ENCODE data around the gene ANK2. TPM values are rescaled to one million over a fixed set of nuclear protein-coding genes. Genes with fewer than 3 reads are reported as not detected.

Gene ANK2
- total RNA-seq, 1 donor from 2014 or later: 77.8 TPM

- Histone ChIP-seq H3K4me1 (ENCODE audit: insufficient read depth, low read length) (peaks cover 5% of the 10 kb centered on the region), H3K27me3 (ENCODE audit: insufficient read depth, low read length) (no peaks in the 10 kb centered on the region), H3K79me2 (ENCODE audit: insufficient read depth, low read length) (no peaks in the 10 kb centered on the region), H3K4me3 (ENCODE audit: insufficient read depth, low read depth, low read length) (no peak overlapping the region), H3K9ac (ENCODE audit: low read length) (no peak overlapping the region), H2AFZ (ENCODE audit: low read depth, low read length) (no peak overlapping the region), H3K36me3 (ENCODE audit: insufficient read depth, low read length) (no peaks in the 10 kb centered on the region), H3K27ac (ENCODE audit: low read depth, low read length) (no peak overlapping the region), H3K4me2 (ENCODE audit: low read length) (no peak overlapping the region), H3K9me3 (ENCODE audit: insufficient read depth, low read depth, low read length) (no peaks in the 10 kb centered on the region), H4K20me1 (ENCODE audit: insufficient read depth, low read length) (no peaks in the 10 kb centered on the region)
- Mint-ChIP-seq H3K9me3 (ENCODE audit: unreplicated experiment) (peaks cover 10% of the 10 kb centered on the region), H3K27ac (ENCODE audit: unreplicated experiment) (no peak overlapping the region), H3K4me3 (ENCODE audit: unreplicated experiment) (no peak overlapping the region), H3K36me3 (ENCODE audit: low read depth, unreplicated experiment) (peaks cover 13% of the 10 kb centered on the region), H3K4me1 (ENCODE audit: low read depth, unreplicated experiment) (peaks cover 6% of the 10 kb centered on the region), H3K27me3 (ENCODE audit: low read depth, unreplicated experiment) (no peaks in the 10 kb centered on the region)
- DNase-seq (ENCODE audit: low read depth): no peak
- FAIRE-seq: no peak
- TF ChIP-seq EZH2 (IDR thresholded peaks at IDR 0.05; ENCODE audit: insufficient read depth, low read length): no peak
- TF ChIP-seq, protein P1, sequence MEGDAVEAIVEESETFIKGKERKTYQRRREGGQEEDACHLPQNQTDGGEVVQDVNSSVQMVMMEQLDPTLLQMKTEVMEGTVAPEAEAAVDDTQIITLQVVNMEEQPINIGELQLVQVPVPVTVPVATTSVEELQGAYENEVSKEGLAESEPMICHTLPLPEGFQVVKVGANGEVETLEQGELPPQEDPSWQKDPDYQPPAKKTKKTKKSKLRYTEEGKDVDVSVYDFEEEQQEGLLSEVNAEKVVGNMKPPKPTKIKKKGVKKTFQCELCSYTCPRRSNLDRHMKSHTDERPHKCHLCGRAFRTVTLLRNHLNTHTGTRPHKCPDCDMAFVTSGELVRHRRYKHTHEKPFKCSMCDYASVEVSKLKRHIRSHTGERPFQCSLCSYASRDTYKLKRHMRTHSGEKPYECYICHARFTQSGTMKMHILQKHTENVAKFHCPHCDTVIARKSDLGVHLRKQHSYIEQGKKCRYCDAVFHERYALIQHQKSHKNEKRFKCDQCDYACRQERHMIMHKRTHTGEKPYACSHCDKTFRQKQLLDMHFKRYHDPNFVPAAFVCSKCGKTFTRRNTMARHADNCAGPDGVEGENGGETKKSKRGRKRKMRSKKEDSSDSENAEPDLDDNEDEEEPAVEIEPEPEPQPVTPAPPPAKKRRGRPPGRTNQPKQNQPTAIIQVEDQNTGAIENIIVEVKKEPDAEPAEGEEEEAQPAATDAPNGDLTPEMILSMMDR (IDR thresholded peaks at IDR 0.05; ENCODE audit: insufficient read depth, low read depth, low read length): no peak
These were observed 339.7 kb downstream of the ANK2 start for GRCh38 chr4:113389160-113389559.

- Mint-ChIP-seq H3K4me3 (ENCODE audit: unreplicated experiment) (no peak overlapping the region), H3K27ac (ENCODE audit: unreplicated experiment) (no peak overlapping the region), H3K4me1 (ENCODE audit: low read depth, unreplicated experiment) (no peaks in the 10 kb centered on the region), H3K36me3 (ENCODE audit: low read depth, unreplicated experiment) (peaks cover 5% of the 10 kb centered on the region), H3K27me3 (ENCODE audit: low read depth, unreplicated experiment) (no peaks in the 10 kb centered on the region), H3K9me3 (ENCODE audit: unreplicated experiment) (peaks cover 10% of the 10 kb centered on the region)
- no peak overlapping the region for H3K27ac ChIP-seq (ENCODE audit: low read depth, low read length)
- H3K79me2 ChIP-seq (ENCODE audit: insufficient read depth, low read length): no peaks in the 10 kb centered on the region
- H3K9ac ChIP-seq (ENCODE audit: low read length): no peak overlapping the region
- no peak overlapping the region for H2AFZ ChIP-seq (ENCODE audit: low read depth, low read length)
- H4K20me1 ChIP-seq (ENCODE audit: insufficient read depth, low read length): no peaks in the 10 kb centered on the region
- no peaks in the 10 kb centered on the region for H3K9me3 ChIP-seq (ENCODE audit: insufficient read depth, low read depth, low read length)
- no peaks in the 10 kb centered on the region for H3K4me1 ChIP-seq (ENCODE audit: insufficient read depth, low read length)
- H3K4me2 ChIP-seq (ENCODE audit: low read length): no peak overlapping the region
- H3K27me3 ChIP-seq (ENCODE audit: insufficient read depth, low read length): no peaks in the 10 kb centered on the region
- H3K4me3 ChIP-seq (ENCODE audit: insufficient read depth, low read depth, low read length): no peak overlapping the region
- DNase-seq (ENCODE audit: low read depth): no peak
- H3K36me3 ChIP-seq (ENCODE audit: insufficient read depth, low read length): no peaks in the 10 kb centered on the region
- FAIRE-seq: no peak
- TF ChIP-seq EZH2 (IDR thresholded peaks at IDR 0.05; ENCODE audit: insufficient read depth, low read length): no peak
- TF ChIP-seq, protein P1 (IDR thresholded peaks at IDR 0.05; ENCODE audit: insufficient read depth, low read depth, low read length): no peak
These were observed 341.4 kb downstream of the ANK2 start for GRCh38 chr4:113390850-113391249.

GRCh38 chr4:113394108-113394729 is 344.8 kb downstream of the ANK2 start:
- Histone ChIP-seq H3K27ac (ENCODE audit: low read depth, low read length) (no peak overlapping the region), H4K20me1 (ENCODE audit: insufficient read depth, low read length) (no peaks in the 10 kb centered on the region), H3K27me3 (ENCODE audit: insufficient read depth, low read length) (no peaks in the 10 kb centered on the region), H3K4me2 (ENCODE audit: low read length) (no peak overlapping the region), H3K9me3 (ENCODE audit: insufficient read depth, low read depth, low read length) (no peaks in the 10 kb centered on the region), H3K79me2 (ENCODE audit: insufficient read depth, low read length) (no peaks in the 10 kb centered on the region), H2AFZ (ENCODE audit: low read depth, low read length) (no peak overlapping the region), H3K4me1 (ENCODE audit: insufficient read depth, low read length) (no peaks in the 10 kb centered on the region), H3K4me3 (ENCODE audit: insufficient read depth, low read depth, low read length) (no peak overlapping the region), H3K9ac (ENCODE audit: low read length) (no peak overlapping the region), H3K36me3 (ENCODE audit: insufficient read depth, low read length) (no peaks in the 10 kb centered on the region)
- H3K27me3 Mint-ChIP-seq (ENCODE audit: low read depth, unreplicated experiment): no peaks in the 10 kb centered on the region
- TF ChIP-seq EZH2 (IDR thresholded peaks at IDR 0.05; ENCODE audit: insufficient read depth, low read length): no peak
- TF ChIP-seq, protein P1 (IDR thresholded peaks at IDR 0.05; ENCODE audit: insufficient read depth, low read depth, low read length): no peak
- DNase-seq (ENCODE audit: low read depth) (no peak), FAIRE-seq (no peak)
- no peak overlapping the region for H3K27ac Mint-ChIP-seq (ENCODE audit: unreplicated experiment)
- no peak overlapping the region for H3K4me3 Mint-ChIP-seq (ENCODE audit: unreplicated experiment)
- no peaks in the 10 kb centered on the region for H3K4me1 Mint-ChIP-seq (ENCODE audit: low read depth, unreplicated experiment)
- peaks cover 2% of the 10 kb centered on the region for H3K9me3 Mint-ChIP-seq (ENCODE audit: unreplicated experiment)
- no peaks in the 10 kb centered on the region for H3K36me3 Mint-ChIP-seq (ENCODE audit: low read depth, unreplicated experiment)

All from astrocyte (in vitro differentiated cells and primary cell).